CD14-positive monocyte (primary cell): ENCODE data around the gene STX11. TPM values are rescaled to one million over a fixed set of nuclear protein-coding genes. Genes with fewer than 3 reads are reported as not detected.
A peak's percentile ranks its signal among the peaks of the same experiment; 100 is the strongest.

Source experiments
- DNase-seq, 3 donors: peaks; one replicate each; pipeline ENCODE4 v3.0.0-alpha.2; 2011 to 2022
- H2AFZ ChIP-seq: 2 replicates; pipeline ENCODE4 v1.6.0; 2012; ENCODE audit warnings: mild to moderate bottlenecking, low read depth, low read length, inconsistent platforms; ENCODE audit not compliant: insufficient read depth, poor library complexity, severe bottlenecking
- H3K27ac ChIP-seq, 2 donors: 1 replicate in 1 of 2; 2 replicates in 1 of 2; pipeline ENCODE4 v1.5.1; 2012 to 2013; ENCODE audit warnings: low read length in 2 of 2, control low read depth in 1 of 2, inconsistent platforms in 1 of 2, low read depth in 1 of 2, mild to moderate bottlenecking in 1 of 2
- H3K27me3 ChIP-seq, 2 donors: one replicate each; pipeline versions ENCODE4 v1.6.0 to v1.6.1; 2011 to 2013; ENCODE audit warnings: low read length in 2 of 2; ENCODE audit not compliant: control insufficient read depth in 2 of 2, insufficient read depth in 2 of 2
- H3K36me3 ChIP-seq, 2 donors: replicated peaks in 1 of 2; 1 replicate in 1 of 2; 2 replicates in 1 of 2; pipeline versions ENCODE4 v1.5.1 to v1.6.1; 2012 to 2013; ENCODE audit warnings: low read length in 2 of 2, control low read depth in 1 of 2, inconsistent platforms in 1 of 2, mild to moderate bottlenecking in 1 of 2; ENCODE audit not compliant: insufficient read depth in 2 of 2, control insufficient read depth in 1 of 2
- H3K4me1 ChIP-seq, 2 donors: 1 replicate in 1 of 2; 2 replicates in 1 of 2; pipeline versions ENCODE4 v1.5.1 to v1.6.1; 2012 to 2013; ENCODE audit warnings: low read length in 2 of 2, control low read depth in 1 of 2, inconsistent platforms in 1 of 2, mild to moderate bottlenecking in 1 of 2, moderate library complexity in 1 of 2; ENCODE audit not compliant: insufficient read depth in 2 of 2, control insufficient read depth in 1 of 2
- H3K4me2 ChIP-seq: replicated peaks from 2 replicates; pipeline ENCODE3; 2012; ENCODE audit warnings: low read length, moderate library complexity, mild to moderate bottlenecking; ENCODE audit not compliant: poor library complexity, severe bottlenecking; ENCODE audit errors: extremely low read depth
- H3K4me3 ChIP-seq, 3 experiments: fragments of 200-600 bp in 1 of 3; sonication (generic) in 1 of 3; replicated peaks in 1 of 3; 1 replicate in 2 of 3; 2 replicates in 1 of 3; pipeline ENCODE4 v1.5.1; 2011 to 2013; ENCODE audit warnings: low read length in 3 of 3, mild to moderate bottlenecking in 3 of 3, control low read depth in 2 of 3, low read depth in 2 of 3, inconsistent platforms in 1 of 3, moderate library complexity in 1 of 3
- H3K79me2 ChIP-seq: 2 replicates; pipeline ENCODE4 v1.6.0; 2012; ENCODE audit warnings: mild to moderate bottlenecking, control low read depth, inconsistent platforms, low read length, moderate library complexity; ENCODE audit not compliant: insufficient read depth
- H3K9ac ChIP-seq: 2 replicates; pipeline ENCODE4 v1.6.0; 2017; ENCODE audit warnings: low read length, mild to moderate bottlenecking; ENCODE audit not compliant: insufficient read depth, poor library complexity, severe bottlenecking
- H3K9me3 ChIP-seq, 2 donors: replicated peaks in 1 of 2; 1 replicate in 1 of 2; 2 replicates in 1 of 2; pipeline versions ENCODE4 v1.5.1 to v1.6.1; 2012 to 2013; ENCODE audit warnings: low read length in 2 of 2, control low read depth in 1 of 2; ENCODE audit not compliant: control insufficient read depth in 1 of 2, insufficient read depth in 1 of 2
- H4K20me1 ChIP-seq: 2 replicates; pipeline ENCODE4 v1.6.0; 2012; ENCODE audit warnings: mild to moderate bottlenecking, low read length, control low read depth, moderate library complexity; ENCODE audit not compliant: insufficient read depth
- H3K27ac Mint-ChIP-seq, 7 donors: one replicate each; pipeline ENCODE4 v1.8.0; 2020; ENCODE audit warnings: mild to moderate bottlenecking in 7 of 7, mixed read lengths in 7 of 7, moderate library complexity in 6 of 7, inconsistent platforms in 2 of 7
- H3K27me3 Mint-ChIP-seq, 3 donors: one replicate each; pipeline ENCODE4 v1.8.0; 2021 to 2022; ENCODE audit warnings: low read depth in 3 of 3, mild to moderate bottlenecking in 3 of 3, mixed read lengths in 3 of 3, moderate library complexity in 3 of 3, inconsistent platforms in 1 of 3
- H3K36me3 Mint-ChIP-seq, 2 donors: one replicate each; pipeline ENCODE4 v1.8.0; 2020; ENCODE audit warnings: mixed read lengths in 2 of 2, inconsistent platforms in 1 of 2, mild to moderate bottlenecking in 1 of 2
- H3K4me1 Mint-ChIP-seq: one replicate; pipeline ENCODE4 v1.8.0; 2020; ENCODE audit warnings: mild to moderate bottlenecking, mixed read lengths
- H3K4me3 Mint-ChIP-seq, 2 donors: one replicate each; pipeline ENCODE4 v1.8.0; 2020; ENCODE audit warnings: mild to moderate bottlenecking in 2 of 2, mixed read lengths in 2 of 2, moderate library complexity in 1 of 2
- H3K9me3 Mint-ChIP-seq, 7 donors: one replicate each; pipeline ENCODE4 v1.8.0; 2020 to 2022; ENCODE audit warnings: mixed read lengths in 7 of 7, mild to moderate bottlenecking in 6 of 7, moderate library complexity in 6 of 7, inconsistent platforms in 2 of 7
- WGBS: methylation state at CpG from one replicate; pipeline ENCODE4 v1.1.5; 2013; ENCODE audit warnings: missing lambda C conversion rate; ENCODE audit not compliant: insufficient coverage; 5-methylcytosine and 5-hydroxymethylcytosine counted together
- intact Hi-C, 2 donors: fragments of 100-400 bp; cut with micrococcal nuclease; formaldehyde crosslinking; loops; one replicate each; pipeline versions ENCODE4 v1.15.0 to v1.15.1; 2023
- polyA plus RNA-seq, 3 donors: library from polyadenylated mRNA; depleted of rRNA in 1 of 3; unstranded in 2 of 3; stranded (reverse) in 1 of 3; fragments of 300-500 nt in 2 of 3; fragments of >200 nt in 1 of 3; fragmentation: Illumina TruSeq in 2 of 3; gene quantifications; 1 replicate in 2 of 3; 2 replicates in 1 of 3; pipeline ENCODE4 v1.2.3, GENCODE V29; 2012 to 2021
- TF ChIP-seq, protein P1 (sequence below): fragments of 200-600 bp; IDR thresholded peaks from one replicate; pipeline ENCODE4 v1.8.0; 2022; ENCODE audit warnings: antibody characterized with exemption, mild to moderate bottlenecking

STX11 gene
- polyA plus RNA-seq, 3 donors = 276 to 372 (median 367) TPM

- H3K9ac ChIP-seq = no peak overlapping the region
- H3K27me3 ChIP-seq = no peaks in the 10 kb centered on the region
- Mint-ChIP-seq H3K4me3 (peak overlapping the region; percentile 56 to 67), H3K36me3 (peaks cover 71 to 76% of the 10 kb centered on the region in 2 donors), H3K9me3 (peaks cover 0 to 3% (median 0%) of the 10 kb centered on the region in 7 donors), H3K27me3 (no peaks in the 10 kb centered on the region), H3K27ac (peak overlapping the region; percentile 75 to 99 (median 97)), H3K4me1 (peaks cover 97% of the 10 kb centered on the region)
- H2AFZ ChIP-seq = no peak overlapping the region
- peak overlapping the region in 1 of 3 experiments; percentile 90 for H3K4me3 ChIP-seq
- peaks cover 98 to 100% of the 10 kb centered on the region in 2 donors for H3K4me1 ChIP-seq
- no peak for DNase-seq
- peaks cover 39 to 62% of the 10 kb centered on the region in 2 donors for H3K36me3 ChIP-seq
- H3K27ac ChIP-seq = peak overlapping the region; percentile 23 to 96
- TF ChIP-seq, protein P1, sequence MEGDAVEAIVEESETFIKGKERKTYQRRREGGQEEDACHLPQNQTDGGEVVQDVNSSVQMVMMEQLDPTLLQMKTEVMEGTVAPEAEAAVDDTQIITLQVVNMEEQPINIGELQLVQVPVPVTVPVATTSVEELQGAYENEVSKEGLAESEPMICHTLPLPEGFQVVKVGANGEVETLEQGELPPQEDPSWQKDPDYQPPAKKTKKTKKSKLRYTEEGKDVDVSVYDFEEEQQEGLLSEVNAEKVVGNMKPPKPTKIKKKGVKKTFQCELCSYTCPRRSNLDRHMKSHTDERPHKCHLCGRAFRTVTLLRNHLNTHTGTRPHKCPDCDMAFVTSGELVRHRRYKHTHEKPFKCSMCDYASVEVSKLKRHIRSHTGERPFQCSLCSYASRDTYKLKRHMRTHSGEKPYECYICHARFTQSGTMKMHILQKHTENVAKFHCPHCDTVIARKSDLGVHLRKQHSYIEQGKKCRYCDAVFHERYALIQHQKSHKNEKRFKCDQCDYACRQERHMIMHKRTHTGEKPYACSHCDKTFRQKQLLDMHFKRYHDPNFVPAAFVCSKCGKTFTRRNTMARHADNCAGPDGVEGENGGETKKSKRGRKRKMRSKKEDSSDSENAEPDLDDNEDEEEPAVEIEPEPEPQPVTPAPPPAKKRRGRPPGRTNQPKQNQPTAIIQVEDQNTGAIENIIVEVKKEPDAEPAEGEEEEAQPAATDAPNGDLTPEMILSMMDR = no peak
- H3K79me2 ChIP-seq = peaks cover 97% of the 10 kb centered on the region
- intact Hi-C loops = loop anchor here (5.0 to 10.0 kb wide), 3 partner anchors 59 to 197 kb away; partner anchors contain the start of gene SF3B5 (in 1 of the 2)
- H4K20me1 ChIP-seq = peaks cover 99% of the 10 kb centered on the region
- no peaks in the 10 kb centered on the region for H3K9me3 ChIP-seq
- H3K4me2 ChIP-seq = peak overlapping the region; percentile 92
- 80% methylated on average over 1 of the region's 3 CpGs for WGBS
These were observed 7.8 kb downstream of the STX11 start for GRCh38 chr6:144158133-144158532.

DNA sequence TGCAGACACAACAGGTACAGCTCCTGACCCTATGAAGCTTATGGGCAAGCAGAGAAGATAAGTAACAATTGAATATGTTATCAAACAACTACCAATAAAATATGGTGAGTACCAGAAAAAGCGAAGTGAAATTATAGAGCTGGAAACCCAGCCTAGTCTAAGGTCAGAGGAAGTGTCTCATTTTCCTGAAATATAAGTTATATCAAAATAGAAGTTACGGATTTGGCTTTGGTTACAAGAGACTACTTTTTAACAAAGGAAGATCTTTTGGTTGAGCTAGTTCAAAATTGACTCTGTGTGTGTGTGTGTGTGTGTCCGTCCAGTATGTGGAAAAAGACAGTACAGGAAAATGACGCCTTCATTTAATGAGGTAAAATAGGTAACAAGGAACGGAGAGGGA lies 8.9 kb downstream of the STX11 start:
- Mint-ChIP-seq H3K36me3 (peaks cover 65 to 70% of the 10 kb centered on the region in 2 donors), H3K27me3 (no peaks in the 10 kb centered on the region), H3K4me3 (peak overlapping the region; percentile 67 to 76), H3K4me1 (peaks cover 90% of the 10 kb centered on the region), H3K9me3 (peaks cover 0 to 3% (median 0%) of the 10 kb centered on the region in 7 donors), H3K27ac (peak overlapping the region; percentile 93 to 99 (median 97))
- peak in 1 of 3 donors; percentile 52 for DNase-seq
- H3K4me3 ChIP-seq = peak overlapping the region in 2 of 3 experiments; percentile 25 to 90
- peaks cover 32 to 62% of the 10 kb centered on the region in 2 donors for H3K36me3 ChIP-seq
- H4K20me1 ChIP-seq = peaks cover 99% of the 10 kb centered on the region
- 0% methylated on average over 1 of the region's 5 CpGs for WGBS
- intact Hi-C loops = loop anchor here (5.0 to 10.0 kb wide), 3 partner anchors 58 to 196 kb away; partner anchors contain the start of gene SF3B5 (in 1 of the 2)
- H2AFZ ChIP-seq = no peak overlapping the region
- H3K9me3 ChIP-seq = no peaks in the 10 kb centered on the region
- peaks cover 97% of the 10 kb centered on the region for H3K79me2 ChIP-seq
- peaks cover 97 to 100% of the 10 kb centered on the region in 2 donors for H3K4me1 ChIP-seq
- H3K27me3 ChIP-seq = no peaks in the 10 kb centered on the region
- peak overlapping the region; percentile 63 to 83 for H3K27ac ChIP-seq
- no peak overlapping the region for H3K9ac ChIP-seq
- TF ChIP-seq, protein P1 = no peak
- peak overlapping the region; percentile 92 for H3K4me2 ChIP-seq
